ENCODE measurements around the gene ZNF428.

The ZNF428 gene

DNA sequence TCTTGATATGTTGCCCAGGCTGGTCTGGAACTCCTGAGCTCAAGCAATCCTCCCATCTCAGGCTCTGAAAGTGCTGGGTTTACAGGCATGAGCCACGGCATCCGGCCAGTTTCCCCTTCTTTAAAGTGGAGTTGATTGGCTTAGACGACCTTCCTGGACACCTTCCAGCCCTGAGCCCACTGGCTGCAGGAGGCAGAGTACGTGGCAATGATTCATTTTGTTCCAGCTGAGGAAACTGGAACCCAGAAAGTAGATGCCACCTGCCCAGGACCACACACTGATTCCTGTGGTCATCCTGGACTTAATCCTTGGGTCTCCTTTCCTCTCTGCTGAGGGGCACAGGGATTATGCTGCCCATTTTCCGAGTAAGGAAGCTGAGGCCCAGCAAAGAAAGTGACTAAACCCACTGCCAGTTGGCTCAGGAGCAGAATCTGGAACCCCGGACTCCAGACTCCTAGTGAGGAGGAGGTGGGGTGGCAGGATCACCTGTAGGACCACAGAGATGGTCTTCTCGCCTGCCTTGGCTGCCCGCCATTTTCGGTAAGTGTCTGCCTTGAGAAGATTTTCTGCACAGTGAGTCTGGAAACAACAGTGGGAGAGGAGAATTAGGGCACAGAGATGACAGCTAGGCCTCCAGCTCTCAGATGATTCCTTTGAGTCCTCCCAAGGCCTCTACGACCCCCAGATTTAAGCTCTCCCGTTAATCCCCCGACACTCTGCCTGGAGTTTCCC is 44.8 kb downstream of the ZNF428 start:
- H3K36me3 ChIP-seq (replicated peaks) = no peaks in the 10 kb centered on the region
- H3K27me3 ChIP-seq (replicated peaks) = no peaks in the 10 kb centered on the region
- peak overlapping the region; percentile 90 for H3K4me3 ChIP-seq (ENCODE audit: low read depth, low read length)
- peak; percentile 22 for DNase-seq
- TF ChIP-seq, protein P1, sequence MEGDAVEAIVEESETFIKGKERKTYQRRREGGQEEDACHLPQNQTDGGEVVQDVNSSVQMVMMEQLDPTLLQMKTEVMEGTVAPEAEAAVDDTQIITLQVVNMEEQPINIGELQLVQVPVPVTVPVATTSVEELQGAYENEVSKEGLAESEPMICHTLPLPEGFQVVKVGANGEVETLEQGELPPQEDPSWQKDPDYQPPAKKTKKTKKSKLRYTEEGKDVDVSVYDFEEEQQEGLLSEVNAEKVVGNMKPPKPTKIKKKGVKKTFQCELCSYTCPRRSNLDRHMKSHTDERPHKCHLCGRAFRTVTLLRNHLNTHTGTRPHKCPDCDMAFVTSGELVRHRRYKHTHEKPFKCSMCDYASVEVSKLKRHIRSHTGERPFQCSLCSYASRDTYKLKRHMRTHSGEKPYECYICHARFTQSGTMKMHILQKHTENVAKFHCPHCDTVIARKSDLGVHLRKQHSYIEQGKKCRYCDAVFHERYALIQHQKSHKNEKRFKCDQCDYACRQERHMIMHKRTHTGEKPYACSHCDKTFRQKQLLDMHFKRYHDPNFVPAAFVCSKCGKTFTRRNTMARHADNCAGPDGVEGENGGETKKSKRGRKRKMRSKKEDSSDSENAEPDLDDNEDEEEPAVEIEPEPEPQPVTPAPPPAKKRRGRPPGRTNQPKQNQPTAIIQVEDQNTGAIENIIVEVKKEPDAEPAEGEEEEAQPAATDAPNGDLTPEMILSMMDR (IDR thresholded peaks at IDR 0.05; ENCODE audit: low read depth, low read length, missing control alignments) = no peak
- H3K27ac ChIP-seq = peak overlapping the region; percentile 63
- in situ Hi-C loops (cut with HindIII; ENCODE audit: low pct_ligation_motif_present, low sequenced_read_pairs) = no loop called here

DNA sequence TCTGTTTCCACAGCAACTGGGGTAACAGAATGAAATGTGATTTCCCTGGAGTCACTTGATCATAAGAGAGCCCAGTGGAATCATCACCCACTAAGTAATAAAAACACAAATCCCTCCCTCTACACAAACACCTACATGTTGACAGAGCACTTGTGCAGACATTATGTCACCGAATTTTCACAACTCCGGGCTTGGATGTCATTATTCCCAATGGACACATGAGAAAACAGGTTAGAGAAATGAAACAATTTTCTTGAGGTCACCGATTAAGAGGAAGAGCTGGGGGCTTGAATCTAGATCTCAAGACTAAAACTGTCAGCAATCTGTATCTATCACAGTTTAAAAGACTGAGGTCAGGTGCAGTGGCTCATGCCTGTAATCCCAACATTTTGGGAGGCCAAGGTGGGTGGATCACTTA is 47.2 kb downstream of the ZNF428 start:
- DNase-seq = no peak
- H3K4me3 ChIP-seq (ENCODE audit: low read depth, low read length) = no peak overlapping the region
- no peaks in the 10 kb centered on the region for H3K27me3 ChIP-seq (replicated peaks)
- TF ChIP-seq, protein P1 (IDR thresholded peaks at IDR 0.05; ENCODE audit: low read depth, low read length, missing control alignments) = no peak
- H3K27ac ChIP-seq = no peak overlapping the region
- no peaks in the 10 kb centered on the region for H3K36me3 ChIP-seq (replicated peaks)
- in situ Hi-C loops (cut with HindIII; ENCODE audit: low pct_ligation_motif_present, low sequenced_read_pairs) = no loop called here

DNA sequence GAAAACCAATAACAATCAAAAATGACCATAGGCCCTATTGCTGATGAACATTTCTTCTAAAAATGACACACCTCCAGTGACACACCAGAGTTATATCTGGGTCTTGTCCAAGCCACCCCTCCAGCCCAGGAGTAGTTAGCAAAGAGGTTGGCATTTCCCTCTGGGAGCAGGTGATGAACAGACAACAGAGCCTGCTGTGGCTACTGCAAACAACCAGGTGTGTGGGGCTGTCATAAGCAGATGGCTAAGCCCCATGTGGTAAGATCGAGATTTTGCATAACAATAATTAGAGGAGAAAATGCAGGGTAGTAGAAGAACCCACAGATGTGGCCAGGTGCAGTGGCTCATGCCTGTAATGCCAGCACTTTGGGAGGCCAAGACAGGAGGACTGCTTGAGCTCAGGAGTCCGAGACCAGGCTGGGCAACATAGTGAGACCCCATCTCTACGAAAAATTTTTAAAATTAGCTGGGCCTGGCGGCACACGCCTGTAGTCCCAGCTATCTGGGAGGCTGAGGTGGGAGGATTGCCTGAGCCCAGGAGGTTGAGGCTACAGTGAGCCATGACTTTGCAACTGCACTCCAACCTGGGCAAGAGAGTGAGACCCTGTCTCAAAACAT is 49.1 kb downstream of the ZNF428 start:
- DNase-seq = no peak
- H3K27ac ChIP-seq = no peak overlapping the region
- TF ChIP-seq, protein P1 (IDR thresholded peaks at IDR 0.05; ENCODE audit: low read depth, low read length, missing control alignments) = no peak
- H3K36me3 ChIP-seq (replicated peaks) = no peaks in the 10 kb centered on the region
- no peaks in the 10 kb centered on the region for H3K27me3 ChIP-seq (replicated peaks)
- in situ Hi-C loops (cut with HindIII; ENCODE audit: low pct_ligation_motif_present, low sequenced_read_pairs) = no loop called here
- H3K4me3 ChIP-seq (ENCODE audit: low read depth, low read length) = no peak overlapping the region

DNA sequence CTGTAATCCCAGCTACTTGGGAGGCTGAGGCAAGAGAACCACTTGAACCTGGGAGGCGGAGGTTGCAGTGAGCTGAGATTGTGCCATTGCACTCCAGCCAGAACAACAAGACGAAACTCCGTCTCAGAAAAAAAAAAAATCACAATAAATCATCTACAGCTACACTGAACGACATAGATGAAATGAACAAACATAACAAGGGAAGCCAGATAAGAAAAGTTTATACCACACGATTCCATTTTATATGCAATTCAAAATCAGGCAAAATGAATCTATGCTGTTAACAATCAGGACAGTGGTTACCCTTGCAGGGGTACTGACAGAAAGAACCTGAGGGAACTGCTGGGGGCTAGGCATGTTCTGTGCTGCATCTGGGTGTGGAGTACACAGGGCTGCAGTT is 49.8 kb downstream of the ZNF428 start:
- Histone ChIP-seq H3K4me3 (ENCODE audit: low read depth, low read length) (no peak overlapping the region), H3K27ac (no peak overlapping the region), H3K36me3 (replicated peaks) (no peaks in the 10 kb centered on the region), H3K27me3 (replicated peaks) (no peaks in the 10 kb centered on the region)
- in situ Hi-C loops (cut with HindIII; ENCODE audit: low pct_ligation_motif_present, low sequenced_read_pairs) = no loop called here
- TF ChIP-seq, protein P1 (IDR thresholded peaks at IDR 0.05; ENCODE audit: low read depth, low read length, missing control alignments) = no peak
- DNase-seq = no peak

DNA sequence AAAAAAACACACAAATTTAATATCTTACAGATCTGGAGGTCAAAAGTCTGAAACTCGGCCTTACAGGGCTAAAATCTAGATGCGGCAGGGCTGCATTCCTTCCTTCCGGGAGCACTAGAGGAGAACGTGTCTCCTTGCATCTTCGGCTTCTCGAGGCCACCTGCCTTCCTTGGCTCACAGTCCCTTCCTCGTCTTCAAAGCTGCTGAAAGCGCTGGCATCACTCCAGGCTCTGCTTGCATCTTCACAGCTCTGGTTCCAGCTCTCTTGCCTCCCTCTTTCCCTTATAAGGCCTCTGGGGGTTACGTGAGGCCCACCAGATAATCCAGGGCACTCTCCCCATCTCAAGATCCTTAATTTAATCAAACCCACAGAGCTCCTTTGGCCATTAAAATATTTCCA is 54.6 kb downstream of the ZNF428 start:
- H3K36me3 ChIP-seq (replicated peaks) = no peaks in the 10 kb centered on the region
- in situ Hi-C loops (cut with HindIII; ENCODE audit: low pct_ligation_motif_present, low sequenced_read_pairs) = no loop called here
- DNase-seq = no peak
- H3K27me3 ChIP-seq (replicated peaks) = no peaks in the 10 kb centered on the region
- H3K4me3 ChIP-seq (ENCODE audit: low read depth, low read length) = no peak overlapping the region
- TF ChIP-seq, protein P1 (IDR thresholded peaks at IDR 0.05; ENCODE audit: low read depth, low read length, missing control alignments) = no peak
- H3K27ac ChIP-seq = no peak overlapping the region
